IMR-90 (cell line): ENCODE data around the gene ABCF1. TPM values are rescaled to one million over a fixed set of nuclear protein-coding genes. Genes with fewer than 3 reads are reported as not detected.

Experiments
- ATAC-seq: fragments of 200-7000 bp; cut with Tn5 transposase; 2 replicates; pipeline ENCODE4 v1.9.1; 2020; ENCODE audit warnings: low read depth, mild to moderate bottlenecking, moderate library complexity
- BruUV-seq: library from RNA; stranded (reverse); fragments of 400-500 nt; replicated peaks from 2 replicates; lab custom pipeline; 2021; lab: Mats Ljungman, UMichigan
- CTCF ChIA-PET: fragments of 300-600 bp; formaldehyde crosslinking; extraction: SDS; loops from one replicate; lab custom pipeline; 2021; ENCODE audit warnings: antibody characterized with exemption; lab: Yijun Ruan, JAX
- POLR2A ChIA-PET: fragments of 300-600 bp; sonication (Branson Sonifier 250); formaldehyde crosslinking; loops from one replicate; lab custom pipeline; 2022; ENCODE audit warnings: antibody characterized with exemption; ENCODE audit not compliant: unreplicated experiment; lab: Charles Lee
- DNase-seq: peaks from one replicate; pipeline ENCODE4 v3.0.0; 2013
- H2AFZ ChIP-seq: replicated peaks from 2 replicates; pipeline ENCODE3; 2013; ENCODE audit warnings: low read length, mild to moderate bottlenecking; ENCODE audit not compliant: poor library complexity
- H2AK5ac ChIP-seq: 2 replicates; pipeline ENCODE4 v1.6.1; 2013; ENCODE audit warnings: low read depth, low read length, inconsistent platforms
- H2AK9ac ChIP-seq: replicated peaks from 2 replicates; pipeline ENCODE3; 2013; ENCODE audit warnings: mild to moderate bottlenecking, low read depth, low read length, moderate library complexity; ENCODE audit not compliant: poor library complexity
- H2BK120ac ChIP-seq: 2 replicates; pipeline ENCODE4 v1.6.1; 2013; ENCODE audit warnings: low read depth, low read length, inconsistent platforms
- H2BK15ac ChIP-seq: 3 replicates; pipeline ENCODE4 v1.6.1; 2013; ENCODE audit warnings: low read depth, low read length, inconsistent platforms
- H2BK20ac ChIP-seq: 2 replicates; pipeline ENCODE4 v1.6.1; 2013; ENCODE audit warnings: low read depth, mild to moderate bottlenecking, inconsistent platforms, low read length, moderate library complexity
- H2BK5ac ChIP-seq: 2 replicates; pipeline ENCODE4 v1.6.1; 2013; ENCODE audit warnings: mild to moderate bottlenecking, low read depth, low read length, inconsistent platforms; ENCODE audit not compliant: poor library complexity, severe bottlenecking
- H3K14ac ChIP-seq: replicated peaks from 2 replicates; pipeline ENCODE4 v1.6.1; 2013; ENCODE audit warnings: low read depth, low read length, inconsistent platforms
- H3K18ac ChIP-seq: 2 replicates; pipeline ENCODE4 v1.6.1; 2013; ENCODE audit warnings: low read depth, low read length, control low read depth
- H3K23ac ChIP-seq: 2 replicates; pipeline ENCODE4 v1.6.1; 2013; ENCODE audit warnings: low read depth, low read length, inconsistent platforms
- H3K27ac ChIP-seq: 2 replicates; pipeline ENCODE4 v1.5.1; 2013; ENCODE audit warnings: mild to moderate bottlenecking, control low read depth, low read length; ENCODE audit not compliant: insufficient read depth
- H3K27me3 ChIP-seq: 2 replicates; pipeline ENCODE4 v1.6.1; 2013; ENCODE audit warnings: low read length; ENCODE audit not compliant: control insufficient read depth, insufficient read depth
- H3K36me3 ChIP-seq: 2 replicates; pipeline ENCODE4 v1.6.1; 2013; ENCODE audit warnings: low read length, mixed read lengths; ENCODE audit not compliant: control insufficient read depth, insufficient read depth
- H3K4ac ChIP-seq: 2 replicates; pipeline ENCODE4 v1.6.1; 2013; ENCODE audit warnings: low read depth, low read length, inconsistent platforms
- H3K4me1 ChIP-seq: 2 replicates; pipeline ENCODE4 v1.6.1; 2013; ENCODE audit warnings: low read length, mixed read lengths; ENCODE audit not compliant: control insufficient read depth, insufficient read depth
- H3K4me2 ChIP-seq: 2 replicates; pipeline ENCODE4 v1.6.1; 2013; ENCODE audit warnings: low read depth, mild to moderate bottlenecking, control low read depth, low read length, moderate library complexity
- H3K4me3 ChIP-seq: 2 replicates; pipeline ENCODE4 v1.5.1; 2013; ENCODE audit warnings: low read depth, mild to moderate bottlenecking, control low read depth, low read length, moderate library complexity; ENCODE audit not compliant: insufficient read depth
- H3K56ac ChIP-seq: 2 replicates; pipeline ENCODE4 v1.6.1; 2013; ENCODE audit warnings: low read length, inconsistent platforms; ENCODE audit not compliant: insufficient read depth; ENCODE audit errors: extremely low read depth
- H3K79me1 ChIP-seq, 2 experiments: 2 replicates each; pipeline ENCODE4 v1.6.1; 2013; ENCODE audit warnings: low read length in 2 of 2, inconsistent platforms in 1 of 2, low read depth in 1 of 2
- H3K9ac ChIP-seq: 2 replicates; pipeline ENCODE4 v1.6.1; 2013; ENCODE audit warnings: low read depth, low read length, control low read depth
- H3K9me1 ChIP-seq: 2 replicates; pipeline ENCODE4 v1.6.1; 2013; ENCODE audit warnings: low read length, inconsistent platforms; ENCODE audit not compliant: insufficient read depth
- H3K9me3 ChIP-seq: 2 replicates; pipeline ENCODE4 v1.6.1; 2013; ENCODE audit warnings: low read length; ENCODE audit not compliant: control insufficient read depth, insufficient read depth
- H4K20me1 ChIP-seq: 2 replicates; pipeline ENCODE4 v1.6.1; 2013; ENCODE audit warnings: low read length, inconsistent platforms; ENCODE audit not compliant: insufficient read depth
- H4K5ac ChIP-seq: 2 replicates; pipeline ENCODE4 v1.6.1; 2013; ENCODE audit warnings: mild to moderate bottlenecking, low read depth, low read length, control low read depth
- H4K8ac ChIP-seq, 2 experiments: 2 replicates each; pipeline ENCODE4 v1.6.1; 2013; ENCODE audit warnings: low read depth in 2 of 2, low read length in 2 of 2, control low read depth in 1 of 2, inconsistent platforms in 1 of 2
- H4K91ac ChIP-seq: 2 replicates; pipeline ENCODE4 v1.6.1; 2013; ENCODE audit warnings: low read depth, low read length, inconsistent platforms; ENCODE audit not compliant: insufficient read depth
- CHD1 ChIP-seq: IDR thresholded peaks from 2 replicates; pipeline ENCODE4 v1.6.1; 2012; ENCODE audit warnings: low read depth, low read length, improper control_type of control experiment
- FOS ChIP-seq: fragments of 150-350 bp; IDR thresholded peaks from 2 replicates; pipeline ENCODE4 v1.6.1; 2016; ENCODE audit warnings: low read depth, low read length
- MXI1 ChIP-seq: IDR thresholded peaks from 2 replicates; pipeline ENCODE4 v1.6.1; 2012; ENCODE audit warnings: low read depth, mild to moderate bottlenecking, low read length, moderate library complexity, borderline replicate concordance
- WGBS, 2 experiments: methylation state at CpG; one replicate each; pipeline versions ENCODE4 v1.1.5 to v1.1.7; 2013; ENCODE audit warnings: missing lambda C conversion rate in 2 of 2; ENCODE audit not compliant: insufficient read length in 1 of 2; ENCODE audit errors: extremely low coverage in 2 of 2; 5-methylcytosine and 5-hydroxymethylcytosine counted together
- dilution Hi-C: fragments of 300-500 bp; cut with HindIII; formaldehyde crosslinking; loops from one replicate; pipeline ENCODE4 v1.14.3; 2018; ENCODE audit warnings: low sequenced_read_pairs; ENCODE audit not compliant: unreplicated experiment
- in situ Hi-C: fragments of 300-500 bp; cut with MboI; formaldehyde crosslinking; loops from 3 replicates; pipeline ENCODE4 v1.14.3; 2019; ENCODE audit warnings: low sequenced_read_pairs, inconsistent platforms, mixed read lengths
- intact Hi-C: fragments of 100-400 bp; cut with micrococcal nuclease; formaldehyde crosslinking; loops from 2 replicates; pipeline ENCODE4 v1.10.0; 2022
- polyA plus RNA-seq, 3 experiments: library from polyadenylated mRNA; depleted of rRNA; stranded (reverse); fragments of >200 nt; gene quantifications; 2 replicates each; pipeline ENCODE4 v1.2.3, GENCODE V29; 2012; ENCODE audit warnings: low replicate concordance in 1 of 3
- total RNA-seq: library from RNA; depleted of rRNA; stranded (reverse); fragments of >200 nt; gene quantifications from 2 replicates; pipeline ENCODE4 v1.2.3, GENCODE V29; 2012
- TF ChIP-seq, protein P1 (sequence below): fragments of 150-350 bp; IDR thresholded peaks from 2 replicates; pipeline ENCODE4 v1.6.1; 2017; ENCODE audit warnings: mild to moderate bottlenecking, antibody characterized with exemption, low read length, low read depth

ABCF1 gene
- total and polyA plus RNA-seq, 2 of the 4 experiments (the other 2 are of a cell fraction): 39.1 to 48.6 TPM

DNA sequence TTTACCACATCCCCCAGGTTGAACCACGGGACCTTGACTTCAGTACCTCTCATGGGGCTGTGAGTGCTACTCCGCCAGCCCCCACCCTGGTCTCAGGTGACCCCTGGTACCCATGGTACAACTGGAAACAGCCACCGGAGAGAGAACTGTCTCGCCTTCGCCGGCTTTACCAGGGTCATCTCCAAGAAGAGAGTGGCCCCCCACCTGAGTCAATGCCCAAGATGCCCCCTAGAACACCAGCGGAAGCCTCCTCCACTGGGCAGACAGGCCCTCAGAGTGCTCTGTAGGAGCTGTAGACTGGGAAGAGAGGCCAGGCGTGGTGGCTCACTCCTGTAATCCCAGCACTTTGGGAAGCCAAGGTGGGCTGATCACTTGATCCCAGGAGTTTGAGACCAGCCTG lies 54.3 kb downstream of the ABCF1 start:
- no peak overlapping the region for H3K4me2 ChIP-seq
- no peak overlapping the region for H2BK15ac ChIP-seq
- H3K9me3 ChIP-seq: no peaks in the 10 kb centered on the region
- no peak overlapping the region for H2AK9ac ChIP-seq
- H3K18ac ChIP-seq: no peak overlapping the region
- dilution Hi-C loops: no loop called here
- no peak overlapping the region for H3K4me3 ChIP-seq
- H2BK20ac ChIP-seq: no peak overlapping the region
- H3K4me1 ChIP-seq: peaks cover 5% of the 10 kb centered on the region
- no peak for DNase-seq
- no TSS peak for BruUV-seq
- no peak overlapping the region for H3K14ac ChIP-seq
- no peak overlapping the region for H2BK5ac ChIP-seq
- ChIA-PET POLR2A (interaction anchor here (0.5 to 1.4 kb wide), 2 partner anchors 8 to 13 kb away, joined by 3 to 4 read pairs; partner anchors contain the start of genes MRPS18B and PPP1R10), CTCF (no interaction called here)
- no peak overlapping the region for H4K8ac ChIP-seq
- no peak for TF ChIP-seq MXI1
- no peak for TF ChIP-seq CHD1
- TF ChIP-seq, protein P1, sequence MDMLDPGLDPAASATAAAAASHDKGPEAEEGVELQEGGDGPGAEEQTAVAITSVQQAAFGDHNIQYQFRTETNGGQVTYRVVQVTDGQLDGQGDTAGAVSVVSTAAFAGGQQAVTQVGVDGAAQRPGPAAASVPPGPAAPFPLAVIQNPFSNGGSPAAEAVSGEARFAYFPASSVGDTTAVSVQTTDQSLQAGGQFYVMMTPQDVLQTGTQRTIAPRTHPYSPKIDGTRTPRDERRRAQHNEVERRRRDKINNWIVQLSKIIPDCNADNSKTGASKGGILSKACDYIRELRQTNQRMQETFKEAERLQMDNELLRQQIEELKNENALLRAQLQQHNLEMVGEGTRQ: no peak
- no peak for TF ChIP-seq FOS
- peaks cover 8% of the 10 kb centered on the region; the same call in 1 of the 2 replicates for H3K9me1 ChIP-seq
- in situ Hi-C loops: no loop called here
- no peak overlapping the region for H3K4ac ChIP-seq
- H2BK120ac ChIP-seq: no peak overlapping the region
- H2AFZ ChIP-seq: no peak overlapping the region
- H3K23ac ChIP-seq: no peak overlapping the region
- intact Hi-C loops: no loop called here
- no peak overlapping the region for H3K56ac ChIP-seq
- no peak overlapping the region for H3K9ac ChIP-seq
- no peak overlapping the region for H4K91ac ChIP-seq
- no peak overlapping the region for H4K5ac ChIP-seq
- no peak overlapping the region for H3K27ac ChIP-seq
- H2AK5ac ChIP-seq: no peak overlapping the region
- peaks cover 20 to 31% of the 10 kb centered on the region in 2 experiments for H3K79me1 ChIP-seq
- no peaks in the 10 kb centered on the region for H3K27me3 ChIP-seq
- H4K20me1 ChIP-seq: no peaks in the 10 kb centered on the region; the same call in 1 of the 2 replicates
- ATAC-seq: no peak
- H3K36me3 ChIP-seq: peaks cover 44% of the 10 kb centered on the region
- no CpG with 5 or more reads among the region's 8 CpGs for WGBS, 2 experiments
